HS-27A (cell line): ENCODE measurements around the gene NHS.

Experiments
- DNase-seq: peaks from one replicate; pipeline ENCODE4 v3.0.0-alpha.2; 2012; ENCODE audit warnings: low read depth, missing footprints

NHS gene

GRCh38 chrX:17623750-17624149 lies 248.8 kb downstream of the NHS start:
- DNase-seq, result no peak

- DNase-seq, result no peak
Observed at GRCh38 chrX:17627026-17627425, 252.0 kb downstream of the NHS start.

- DNase-seq, result no peak
Observed at GRCh38 chrX:17628976-17629375, 254.0 kb downstream of the NHS start.

- DNase-seq, result no peak
Observed at GRCh38 chrX:17629519-17629918, 254.5 kb downstream of the NHS start.

GRCh38 chrX:17631647-17632046 lies 256.6 kb downstream of the NHS start:
- DNase-seq, result no peak

GRCh38 chrX:17632942-17633341 lies 257.9 kb downstream of the NHS start:
- no peak for DNase-seq

GRCh38 chrX:17633546-17633945 lies 258.5 kb downstream of the NHS start:
- DNase-seq, result no peak

- DNase-seq, result no peak
Observed at GRCh38 chrX:17634542-17635207, 259.7 kb downstream of the NHS start.

- DNase-seq, result no peak
Observed at GRCh38 chrX:17635231-17635630, 260.2 kb downstream of the NHS start.

- no peak for DNase-seq
Observed at GRCh38 chrX:17637235-17637634, 262.2 kb downstream of the NHS start.

GRCh38 chrX:17638731-17639130 lies 263.7 kb downstream of the NHS start:
- no peak for DNase-seq

- no peak for DNase-seq
Observed at GRCh38 chrX:17642891-17643290, 267.9 kb downstream of the NHS start.

GRCh38 chrX:17643528-17643927 lies 268.5 kb downstream of the NHS start:
- no peak for DNase-seq

- no peak for DNase-seq
Observed at GRCh38 chrX:17644001-17644400, 269.0 kb downstream of the NHS start.

GRCh38 chrX:17654116-17654515 lies 279.1 kb downstream of the NHS start:
- no peak for DNase-seq

GRCh38 chrX:17655211-17656034 lies 280.4 kb downstream of the NHS start:
- no peak for DNase-seq

GRCh38 chrX:17656035-17656418 lies 281.0 kb downstream of the NHS start:
- DNase-seq, result no peak

GRCh38 chrX:17656556-17656955 lies 281.6 kb downstream of the NHS start:
- DNase-seq, result no peak

- DNase-seq, result no peak
Observed at GRCh38 chrX:17662391-17662790, 287.4 kb downstream of the NHS start.

GRCh38 chrX:17668929-17669328 lies 293.9 kb downstream of the NHS start:
- no peak for DNase-seq

- DNase-seq, result no peak
Observed at GRCh38 chrX:17669458-17669857, 294.5 kb downstream of the NHS start.

GRCh38 chrX:17669891-17670290 lies 294.9 kb downstream of the NHS start:
- DNase-seq, result no peak

- no peak for DNase-seq
Observed at GRCh38 chrX:17670874-17671273, 295.9 kb downstream of the NHS start.

- DNase-seq, result no peak
Observed at GRCh38 chrX:17674601-17675000, 299.6 kb downstream of the NHS start.
